AG04450 (cell line): ENCODE results near the gene MEI1. TPM values are rescaled to one million over a fixed set of nuclear protein-coding genes. Genes with fewer than 3 reads are reported as not detected.

Experiments
- CTCF ChIA-PET: fragments of 300-600, 350-600 bp; formaldehyde crosslinking; extraction: SDS; loops from one replicate; lab custom pipeline; 2022; ENCODE audit warnings: antibody characterized with exemption, inconsistent platforms; lab: Charles Lee
- POLR2A ChIA-PET: fragments of 350-600 bp; formaldehyde crosslinking; extraction: SDS; loops from one replicate; lab custom pipeline; 2021; ENCODE audit warnings: antibody characterized with exemption, inconsistent platforms; lab: Yijun Ruan, JAX
- DNase-seq: peaks from one replicate; pipeline ENCODE4 v3.0.0-alpha.2; 2011; ENCODE audit warnings: low read depth, low spot score
- H3K27ac ChIP-seq: one replicate; pipeline ENCODE4 v1.5.1; 2012; ENCODE audit warnings: low read depth, low read length, control low read depth
- H3K27me3 ChIP-seq: one replicate; pipeline ENCODE4 v1.6.0; 2012; ENCODE audit warnings: low read length; ENCODE audit not compliant: control insufficient read depth, insufficient read depth
- H3K4me3 ChIP-seq: 2 replicates; pipeline ENCODE4 v1.5.1; 2011; ENCODE audit warnings: mild to moderate bottlenecking, low read depth, low read length, control low read depth
- H3K9me3 ChIP-seq: 2 replicates; pipeline ENCODE4 v1.5.1; 2012; ENCODE audit warnings: low read length; ENCODE audit not compliant: control insufficient read depth, insufficient read depth
- polyA plus RNA-seq: library from polyadenylated mRNA; depleted of rRNA; stranded (reverse); fragments of >200 nt; gene quantifications from 2 replicates; pipeline ENCODE4 v1.2.3, GENCODE V29; 2011
- TF ChIP-seq, protein P1 (sequence below): IDR thresholded peaks from 2 replicates; pipeline ENCODE4 v1.5.1; 2011; ENCODE audit warnings: low read depth, low read length, control low read depth, inconsistent platforms

MEI1 gene
- polyA plus RNA-seq, 1 experiment, result 0.22 TPM

DNA sequence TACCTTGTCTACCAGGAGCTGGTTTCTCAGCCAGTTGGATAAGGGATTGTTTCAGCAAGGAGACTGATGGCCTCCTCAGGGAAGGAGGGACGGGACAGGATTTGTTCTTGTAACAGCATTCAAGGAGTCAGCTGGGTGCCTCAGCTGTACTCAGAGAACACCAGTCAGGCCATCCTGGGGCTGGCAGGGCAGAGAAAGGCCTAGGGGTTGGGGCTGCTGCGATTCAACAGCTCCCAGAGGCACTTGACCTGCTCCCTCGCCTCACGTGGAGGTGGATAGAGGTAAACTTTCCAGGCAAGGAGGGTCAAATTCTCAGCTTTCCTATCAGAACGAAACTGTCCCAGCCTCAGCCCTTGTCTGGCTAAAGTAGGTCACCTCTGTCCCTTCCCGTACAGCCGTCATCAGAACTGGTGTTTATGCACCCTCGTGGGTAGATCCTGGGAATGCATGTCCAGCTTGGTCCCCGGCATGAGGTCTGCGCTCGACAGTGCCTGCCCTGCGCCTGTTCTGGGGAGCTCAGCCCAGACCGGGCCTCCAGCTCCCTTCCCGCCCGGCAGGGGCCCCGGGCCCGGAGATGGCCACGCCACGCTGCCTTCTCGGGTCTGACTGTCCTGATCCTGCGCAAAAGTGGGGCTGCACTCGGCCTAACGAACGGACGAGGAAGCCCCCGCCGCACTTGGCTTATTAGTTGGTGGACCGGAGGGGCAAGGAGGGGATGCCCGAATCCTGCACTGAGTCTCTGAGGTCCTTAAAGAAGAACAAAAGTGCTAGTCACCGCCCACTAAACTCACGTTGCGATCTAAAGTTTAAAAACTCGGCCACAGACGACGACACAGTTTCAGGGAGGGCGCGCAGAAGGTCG, 100.4 kb downstream of the MEI1 start:
- CTCF ChIA-PET, result interaction anchor here (0.8 to 2.3 kb wide), 5 partner anchors 53 to 141 kb away, joined by 4 to 18 read pairs (median 7); no protein-coding TSS in a partner anchor
- peak overlapping the region; percentile 52 for H3K27ac ChIP-seq
- TF ChIP-seq, protein P1, sequence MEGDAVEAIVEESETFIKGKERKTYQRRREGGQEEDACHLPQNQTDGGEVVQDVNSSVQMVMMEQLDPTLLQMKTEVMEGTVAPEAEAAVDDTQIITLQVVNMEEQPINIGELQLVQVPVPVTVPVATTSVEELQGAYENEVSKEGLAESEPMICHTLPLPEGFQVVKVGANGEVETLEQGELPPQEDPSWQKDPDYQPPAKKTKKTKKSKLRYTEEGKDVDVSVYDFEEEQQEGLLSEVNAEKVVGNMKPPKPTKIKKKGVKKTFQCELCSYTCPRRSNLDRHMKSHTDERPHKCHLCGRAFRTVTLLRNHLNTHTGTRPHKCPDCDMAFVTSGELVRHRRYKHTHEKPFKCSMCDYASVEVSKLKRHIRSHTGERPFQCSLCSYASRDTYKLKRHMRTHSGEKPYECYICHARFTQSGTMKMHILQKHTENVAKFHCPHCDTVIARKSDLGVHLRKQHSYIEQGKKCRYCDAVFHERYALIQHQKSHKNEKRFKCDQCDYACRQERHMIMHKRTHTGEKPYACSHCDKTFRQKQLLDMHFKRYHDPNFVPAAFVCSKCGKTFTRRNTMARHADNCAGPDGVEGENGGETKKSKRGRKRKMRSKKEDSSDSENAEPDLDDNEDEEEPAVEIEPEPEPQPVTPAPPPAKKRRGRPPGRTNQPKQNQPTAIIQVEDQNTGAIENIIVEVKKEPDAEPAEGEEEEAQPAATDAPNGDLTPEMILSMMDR, result 0 out of 2 replicates have a peak, but pooled peaks have one; percentile 2
- no peak for DNase-seq
- H3K27me3 ChIP-seq, result no peaks in the 10 kb centered on the region
- H3K9me3 ChIP-seq, result no peaks in the 10 kb centered on the region
- POLR2A ChIA-PET, result interaction anchor here (0.6 to 2.2 kb wide), 10 partner anchors 27 to 147 kb away, joined by 3 to 11 read pairs (median 5); partner anchors contain the start of genes CENPM, MEI1 and SREBF2
- H3K4me3 ChIP-seq, result peak overlapping the region; percentile 98

DNA sequence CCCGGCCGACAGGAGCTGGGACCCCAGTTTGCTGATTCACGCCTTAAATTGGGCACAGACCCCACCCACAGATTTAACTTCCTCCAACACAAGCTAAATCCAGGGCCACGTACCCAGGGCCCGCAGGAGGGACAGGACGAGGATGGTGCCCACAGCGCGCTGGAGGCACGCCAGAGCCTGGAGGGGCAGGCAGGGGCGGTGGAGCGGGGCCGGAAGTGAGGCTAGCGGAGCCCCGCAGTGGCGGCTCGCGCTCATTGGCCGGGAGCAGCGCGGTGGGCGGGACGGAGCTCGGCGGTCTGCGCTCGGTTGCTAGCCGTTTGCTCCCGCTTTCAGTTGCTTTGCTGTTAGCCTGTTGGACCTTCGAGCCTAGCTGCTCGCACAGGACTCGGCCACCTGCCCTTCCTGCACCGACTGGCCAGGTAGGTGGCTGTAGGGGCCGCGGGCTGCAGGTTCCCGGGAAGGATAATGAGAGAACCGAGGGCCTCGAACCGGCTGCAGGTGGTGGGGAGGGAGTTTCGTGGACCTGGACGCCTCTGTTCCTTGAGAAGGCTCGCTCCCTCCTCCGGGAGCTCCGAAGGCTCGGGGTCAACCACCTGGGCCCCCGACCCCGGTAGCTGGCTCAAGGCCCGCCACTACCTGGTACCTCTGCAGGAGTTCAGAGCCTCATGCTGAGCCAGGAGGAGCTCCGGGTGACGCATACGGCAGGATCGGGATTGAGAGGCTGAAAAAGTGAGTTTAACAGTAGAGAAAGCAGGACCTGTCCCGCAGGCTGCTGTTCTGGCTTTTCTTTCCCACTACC, 101.2 kb downstream of the MEI1 start, which contains the start of gene CCDC134:
Gene CCDC134 (plus strand): TSS at position 332 of the 799 bp plus-strand sequence. CDS start 8,212 bp downstream, outside the sequence.
- POLR2A ChIA-PET, result interaction anchor here (0.6 to 2.2 kb wide), 9 partner anchors 26 to 146 kb away, joined by 3 to 11 read pairs (median 5); partner anchors contain the start of genes CENPM, MEI1 and SREBF2
- CTCF ChIA-PET, result interaction anchor here (0.7 to 2.3 kb wide), 5 partner anchors 54 to 140 kb away, joined by 3 to 18 read pairs (median 6); no protein-coding TSS in a partner anchor
- DNase-seq, result peak; percentile 30
- TF ChIP-seq, protein P1, result no peak
- Histone ChIP-seq H3K4me3 (peak within 1 kb of the TSS; percentile 98), H3K27ac (peak within 1 kb of the TSS; percentile 52), H3K9me3 (no peaks in the 10 kb centered on the region), H3K27me3 (no peaks in the 10 kb centered on the region)

- ChIA-PET CTCF (interaction anchor here (1.9 to 2.3 kb wide), 2 partner anchors 104 to 140 kb away, joined by 7 to 18 read pairs; no protein-coding TSS in a partner anchor), POLR2A (interaction anchor here (1.5 to 2.2 kb wide), 3 partner anchors 25 to 31 kb away, joined by 4 to 11 read pairs (median 5); partner anchors contain the start of gene SREBF2)
- TF ChIP-seq, protein P1, result no peak
- no peak for DNase-seq
- no peaks in the 10 kb centered on the region for H3K9me3 ChIP-seq
- H3K27ac ChIP-seq, result no peak overlapping the region
- H3K27me3 ChIP-seq, result no peaks in the 10 kb centered on the region
- peak overlapping the region; percentile 98 for H3K4me3 ChIP-seq
Measured at GRCh38 chr22:41801147-41801819, 102.0 kb downstream of the MEI1 start.

DNA sequence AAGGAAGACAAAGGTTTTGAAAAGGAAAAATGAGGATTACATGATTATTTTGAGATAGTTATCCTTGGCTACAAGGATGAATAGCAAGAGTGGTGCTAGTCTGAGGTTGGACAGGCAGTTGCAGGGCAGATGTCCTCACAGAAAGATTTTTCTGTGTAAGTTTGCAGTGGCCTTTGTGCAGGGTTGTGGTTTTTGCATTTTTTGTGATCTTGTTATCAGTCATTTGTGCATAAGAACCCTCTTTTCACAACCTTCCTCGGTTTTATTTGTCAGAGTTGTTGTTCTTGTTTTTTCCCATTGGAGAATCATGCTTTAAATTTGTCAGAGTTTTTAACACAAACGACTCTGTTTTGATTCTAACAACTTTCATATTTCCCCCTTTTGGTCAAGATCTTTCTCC, 102.6 kb downstream of the MEI1 start:
- TF ChIP-seq, protein P1, result no peak
- H3K9me3 ChIP-seq, result no peaks in the 10 kb centered on the region
- POLR2A ChIA-PET, result no interaction called here
- 0 out of 2 replicates have a peak overlapping the region, but pooled peaks have one; percentile 1 for H3K4me3 ChIP-seq
- H3K27me3 ChIP-seq, result no peaks in the 10 kb centered on the region
- H3K27ac ChIP-seq, result no peak overlapping the region
- DNase-seq, result no peak
- CTCF ChIA-PET, result no interaction called here
